HepG2 (cell line): ENCODE measurements around the gene ALDH3B2.

Experiments used
- BHLHE40 ChIP-seq: IDR thresholded peaks from 2 replicates; pipeline ENCODE4 v1.6.1; 2011; ENCODE audit warnings: low read length, improper control_type of control experiment
- POLR2A ChIP-seq, 2 experiments: IDR thresholded peaks; 2 replicates each; pipeline ENCODE4 v1.6.1; 2011; ENCODE audit warnings: low read depth in 2 of 2, low read length in 2 of 2, mild to moderate bottlenecking in 1 of 2, moderate library complexity in 1 of 2; ENCODE audit not compliant: insufficient read depth in 1 of 2
- ZNF430 ChIP-seq: sonication (generic); formaldehyde crosslinking; IDR thresholded peaks from 2 replicates; pipeline ENCODE4 v1.9.0; 2021; ENCODE audit warnings: mild to moderate bottlenecking, missing genetic modification reagents

DNA sequence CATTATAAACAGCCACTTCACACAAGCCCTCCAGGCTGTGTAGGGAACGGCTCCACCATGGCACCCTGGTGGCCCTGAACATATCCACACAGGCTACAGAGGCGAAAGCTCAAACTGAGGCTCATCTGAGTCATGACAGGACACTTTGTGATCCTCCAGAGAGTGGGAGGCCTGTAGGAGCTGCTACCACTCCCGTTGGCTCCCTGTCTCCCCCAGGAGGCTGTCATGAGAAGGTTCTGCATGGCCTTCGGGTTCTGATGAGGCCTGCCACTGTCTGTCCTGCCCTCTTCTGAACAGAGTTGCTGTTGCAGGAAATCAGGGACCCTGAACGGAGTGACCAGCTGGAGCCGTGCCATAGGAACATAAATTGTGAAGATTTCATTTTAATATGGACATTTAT lies 23.8 kb upstream of the ALDH3B2 start:
- no peak for TF ChIP-seq BHLHE40
- no peak for TF ChIP-seq ZNF430
- no peak for TF ChIP-seq POLR2A (IDR thresholded peaks at IDR 0.05; ENCODE audit: insufficient read depth in 1 of 2, low read depth in 2 of 2, low read length in 2 of 2)
